Measurements from ENCODE around the gene TGFBRAP1. TPM values are rescaled to one million over a fixed set of nuclear protein-coding genes. Genes with fewer than 3 reads are reported as not detected.

TGFBRAP1 gene
- total and polyA plus RNA-seq, 2 donors from 2014 or later, result 6.7 to 25.8 TPM

DNA sequence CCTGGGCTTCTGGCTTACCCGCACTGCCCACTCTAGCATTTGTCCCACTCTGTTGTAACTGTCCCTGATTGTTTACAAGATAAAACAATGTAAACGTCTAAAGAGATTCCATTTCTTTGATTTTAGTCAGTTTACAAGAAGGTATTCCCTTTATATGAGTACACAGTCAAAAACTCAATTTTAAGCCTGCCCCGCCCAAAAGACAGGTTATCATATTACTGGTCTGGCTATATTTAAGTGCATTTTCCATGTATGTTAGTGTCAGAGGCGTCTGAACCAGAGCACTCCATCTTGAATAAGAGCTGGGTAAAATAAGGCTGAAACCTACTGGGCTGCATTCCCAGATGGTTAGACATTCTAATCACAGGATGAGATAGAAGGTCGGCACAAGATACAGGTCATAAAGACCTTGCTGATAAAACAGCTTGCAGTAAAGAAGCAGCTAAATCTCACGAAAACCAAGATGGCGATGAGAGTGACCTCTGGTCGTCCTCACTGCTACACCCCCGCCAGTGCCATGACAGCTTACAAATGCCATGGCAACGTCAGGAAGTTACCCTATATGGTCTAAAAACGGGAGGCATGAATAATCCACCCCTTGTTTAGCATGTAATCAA, 73.0 kb downstream of the TGFBRAP1 start:
- DNase-seq (no peak), FAIRE-seq (no peak)
- H3K9me3 ChIP-seq (ENCODE audit: control insufficient read depth in 2 of 3, insufficient read depth in 1 of 3, low read length in 3 of 3), result no peaks in the 10 kb centered on the region
- intact Hi-C loops (cut with DNase I), result no loop called here
- no peak overlapping the region for H3K9ac ChIP-seq (ENCODE audit: low read length in 3 of 3)
- no peaks in the 10 kb centered on the region for H3K36me3 ChIP-seq (ENCODE audit: control insufficient read depth in 2 of 3, insufficient read depth in 3 of 3, low read length in 3 of 3)
- no peaks in the 10 kb centered on the region for H3K4me1 ChIP-seq (ENCODE audit: control insufficient read depth in 2 of 3, insufficient read depth in 2 of 3, low read depth in 1 of 3, low read length in 3 of 3)
- TF ChIP-seq, protein P1, sequence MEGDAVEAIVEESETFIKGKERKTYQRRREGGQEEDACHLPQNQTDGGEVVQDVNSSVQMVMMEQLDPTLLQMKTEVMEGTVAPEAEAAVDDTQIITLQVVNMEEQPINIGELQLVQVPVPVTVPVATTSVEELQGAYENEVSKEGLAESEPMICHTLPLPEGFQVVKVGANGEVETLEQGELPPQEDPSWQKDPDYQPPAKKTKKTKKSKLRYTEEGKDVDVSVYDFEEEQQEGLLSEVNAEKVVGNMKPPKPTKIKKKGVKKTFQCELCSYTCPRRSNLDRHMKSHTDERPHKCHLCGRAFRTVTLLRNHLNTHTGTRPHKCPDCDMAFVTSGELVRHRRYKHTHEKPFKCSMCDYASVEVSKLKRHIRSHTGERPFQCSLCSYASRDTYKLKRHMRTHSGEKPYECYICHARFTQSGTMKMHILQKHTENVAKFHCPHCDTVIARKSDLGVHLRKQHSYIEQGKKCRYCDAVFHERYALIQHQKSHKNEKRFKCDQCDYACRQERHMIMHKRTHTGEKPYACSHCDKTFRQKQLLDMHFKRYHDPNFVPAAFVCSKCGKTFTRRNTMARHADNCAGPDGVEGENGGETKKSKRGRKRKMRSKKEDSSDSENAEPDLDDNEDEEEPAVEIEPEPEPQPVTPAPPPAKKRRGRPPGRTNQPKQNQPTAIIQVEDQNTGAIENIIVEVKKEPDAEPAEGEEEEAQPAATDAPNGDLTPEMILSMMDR (IDR thresholded peaks at IDR 0.05; ENCODE audit: borderline replicate concordance, extremely low read depth, insufficient read depth), result no peak
- H3K27me3 ChIP-seq (ENCODE audit: control insufficient read depth, insufficient read depth, low read length), result no peaks in the 10 kb centered on the region
- no peak overlapping the region for H3K4me3 ChIP-seq (ENCODE audit: low read length in 3 of 3)
- H3K27ac ChIP-seq (ENCODE audit: low read depth in 2 of 2, low read length in 2 of 2), result no peak overlapping the region

DNA sequence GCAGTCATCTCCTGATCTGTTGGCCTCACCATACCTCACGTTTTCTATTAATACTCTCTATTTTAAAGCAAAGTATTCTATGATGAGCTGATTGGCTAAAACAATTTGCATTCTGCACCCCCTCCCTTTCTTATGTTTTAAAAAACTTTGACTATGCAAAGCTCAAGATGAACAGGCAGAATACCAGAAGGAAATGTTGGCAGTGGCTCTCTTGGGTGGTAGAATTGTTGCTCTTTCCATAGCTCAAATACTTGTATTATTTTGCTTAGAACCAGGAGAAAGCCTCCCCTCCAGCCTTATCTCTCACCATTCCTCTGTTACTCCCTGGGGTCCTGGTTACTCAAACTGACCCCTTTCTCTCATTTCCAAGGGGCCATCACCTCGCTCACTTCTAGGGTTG, 73.6 kb downstream of the TGFBRAP1 start:
- intact Hi-C loops (cut with DNase I), result no loop called here
- H3K27me3 ChIP-seq (ENCODE audit: control insufficient read depth, insufficient read depth, low read length), result no peaks in the 10 kb centered on the region
- no peaks in the 10 kb centered on the region for H3K4me1 ChIP-seq (ENCODE audit: control insufficient read depth in 2 of 3, insufficient read depth in 2 of 3, low read depth in 1 of 3, low read length in 3 of 3)
- no peak overlapping the region for H3K4me3 ChIP-seq (ENCODE audit: low read length in 3 of 3)
- TF ChIP-seq, protein P1 (IDR thresholded peaks at IDR 0.05; ENCODE audit: borderline replicate concordance, extremely low read depth, insufficient read depth), result no peak
- no peak overlapping the region for H3K27ac ChIP-seq (ENCODE audit: low read depth in 2 of 2, low read length in 2 of 2)
- no peaks in the 10 kb centered on the region for H3K9me3 ChIP-seq (ENCODE audit: control insufficient read depth in 2 of 3, insufficient read depth in 1 of 3, low read length in 3 of 3)
- H3K9ac ChIP-seq (ENCODE audit: low read length in 3 of 3), result no peak overlapping the region
- no peak for FAIRE-seq
- no peaks in the 10 kb centered on the region for H3K36me3 ChIP-seq (ENCODE audit: control insufficient read depth in 2 of 3, insufficient read depth in 3 of 3, low read length in 3 of 3)
- DNase-seq, result no peak

DNA sequence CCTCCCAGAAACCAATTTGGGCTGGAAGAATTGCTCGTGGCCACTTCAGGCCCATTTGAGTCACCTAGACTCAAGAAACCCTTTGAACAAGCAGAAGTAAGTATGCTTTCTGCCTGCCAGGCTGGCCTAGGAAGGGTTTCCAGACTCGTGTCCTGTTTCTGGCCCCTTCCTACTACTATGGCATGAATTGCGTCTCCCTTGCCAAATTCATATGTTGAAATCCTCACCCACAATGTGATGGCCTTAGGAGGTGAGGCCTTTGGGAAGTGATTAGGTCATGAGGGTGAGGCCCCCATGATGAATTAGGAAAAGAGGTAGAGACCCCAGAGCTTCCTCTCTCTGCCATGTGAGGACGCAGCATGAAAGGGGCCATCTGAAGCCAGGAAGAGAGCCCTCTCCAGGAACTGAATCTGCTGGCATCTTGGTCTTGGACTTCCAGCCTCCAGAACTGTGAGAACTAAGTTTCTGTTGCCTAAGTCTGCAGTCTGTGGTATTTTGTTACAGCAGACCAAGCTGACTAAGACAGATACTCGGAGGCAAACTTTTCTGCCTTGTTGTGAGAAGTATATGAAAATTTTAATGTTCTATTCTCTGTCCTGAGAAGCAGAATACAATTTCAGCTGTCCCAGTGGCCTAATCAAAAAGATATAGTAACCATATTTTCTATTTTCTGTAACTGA, 74.9 kb downstream of the TGFBRAP1 start:
- intact Hi-C loops (cut with DNase I), result no loop called here
- H3K27me3 ChIP-seq (ENCODE audit: control insufficient read depth, insufficient read depth, low read length), result no peaks in the 10 kb centered on the region
- H3K4me3 ChIP-seq (ENCODE audit: low read length in 3 of 3), result no peak overlapping the region
- no peak overlapping the region for H3K9ac ChIP-seq (ENCODE audit: low read length in 3 of 3)
- no peak for DNase-seq
- TF ChIP-seq, protein P1 (IDR thresholded peaks at IDR 0.05; ENCODE audit: borderline replicate concordance, extremely low read depth, insufficient read depth), result no peak
- H3K9me3 ChIP-seq (ENCODE audit: control insufficient read depth in 2 of 3, insufficient read depth in 1 of 3, low read length in 3 of 3), result no peaks in the 10 kb centered on the region
- no peaks in the 10 kb centered on the region for H3K4me1 ChIP-seq (ENCODE audit: control insufficient read depth in 2 of 3, insufficient read depth in 2 of 3, low read depth in 1 of 3, low read length in 3 of 3)
- no peak for FAIRE-seq
- H3K27ac ChIP-seq (ENCODE audit: low read depth in 2 of 2, low read length in 2 of 2), result no peak overlapping the region
- H3K36me3 ChIP-seq (ENCODE audit: control insufficient read depth in 2 of 3, insufficient read depth in 3 of 3, low read length in 3 of 3), result no peaks in the 10 kb centered on the region
